Muscle layer of colon (tissue), 2 donors: Measurements from ENCODE around the gene SLC22A12.
"Not testable (repeated sequence)": the region's sequence is repeated elsewhere in the genome, so short reads cannot be mapped to it uniquely, and the experiment has no call there.

Experiments
- H3K27ac ChIP-seq: one replicate; pipeline ENCODE4 v1.7.0; 2013; ENCODE audit warnings: low read depth, mild to moderate bottlenecking, low read length, moderate library complexity
- H3K27me3 ChIP-seq, 2 donors: one replicate each; pipeline ENCODE4 v1.7.0; 2013; ENCODE audit warnings: low read length in 2 of 2, mild to moderate bottlenecking in 2 of 2; ENCODE audit not compliant: insufficient read depth in 2 of 2, control insufficient read depth in 1 of 2
- H3K36me3 ChIP-seq: one replicate; pipeline ENCODE4 v1.7.0; 2013; ENCODE audit warnings: mild to moderate bottlenecking, low read length; ENCODE audit not compliant: insufficient read depth
- H3K4me1 ChIP-seq: one replicate; pipeline ENCODE4 v1.7.0; 2013; ENCODE audit warnings: mild to moderate bottlenecking, low read length; ENCODE audit not compliant: insufficient read depth
- H3K4me3 ChIP-seq, 2 donors: one replicate each; pipeline ENCODE4 v1.7.0; 2013; ENCODE audit warnings: low read length in 2 of 2, low read depth in 1 of 2, mild to moderate bottlenecking in 1 of 2, moderate library complexity in 1 of 2
- H3K9ac ChIP-seq: one replicate; pipeline ENCODE4 v1.7.0; 2013; ENCODE audit warnings: low read length
- H3K9me3 ChIP-seq: one replicate; pipeline ENCODE4 v1.7.0; 2013; ENCODE audit warnings: mild to moderate bottlenecking, low read length
- donor health status: abdominal sarcoma.
- donor health status: Adenocarcinoma of cecum.

Gene SLC22A12

DNA sequence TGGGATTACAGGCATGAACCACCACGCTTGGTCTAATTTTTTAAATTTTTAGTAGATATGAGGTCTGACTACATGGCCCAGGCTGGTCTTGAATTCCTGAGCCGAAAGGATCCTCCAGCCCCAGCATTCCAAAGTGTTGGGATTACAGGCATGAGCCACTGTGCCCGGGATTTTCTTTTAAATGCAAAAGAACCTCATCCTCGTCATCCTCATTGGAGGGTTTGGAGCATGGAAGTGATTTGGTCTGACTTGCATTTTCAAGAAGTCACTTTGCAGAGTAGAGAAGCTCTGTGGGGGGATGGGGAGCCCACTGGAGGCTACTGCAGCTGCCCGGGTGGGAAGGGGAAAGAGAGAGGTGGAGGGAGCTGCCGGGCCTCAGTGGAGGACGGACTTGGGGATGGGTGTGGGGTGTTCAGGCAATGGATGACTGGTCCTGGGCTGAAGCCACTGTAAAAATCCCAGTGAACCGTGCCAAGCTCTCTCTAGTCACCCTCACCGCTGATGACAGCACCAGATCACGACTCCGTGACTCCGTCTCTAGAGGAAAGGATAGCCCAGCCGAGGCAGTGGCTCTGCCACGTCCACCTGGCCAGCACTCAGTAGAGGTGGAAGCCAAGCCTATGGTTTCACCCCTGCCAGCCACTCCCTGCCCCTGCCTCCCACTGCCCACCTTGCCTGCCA lies 32.8 kb upstream of the SLC22A12 start:
- no peak overlapping the region for H3K27ac ChIP-seq
- peaks cover 27% of the 10 kb centered on the region for H3K4me1 ChIP-seq
- H3K9ac ChIP-seq: no peak overlapping the region
- no peak overlapping the region for H3K4me3 ChIP-seq
- no peaks in the 10 kb centered on the region for H3K27me3 ChIP-seq
- no peaks in the 10 kb centered on the region for H3K9me3 ChIP-seq
- H3K36me3 ChIP-seq: no peaks in the 10 kb centered on the region

DNA sequence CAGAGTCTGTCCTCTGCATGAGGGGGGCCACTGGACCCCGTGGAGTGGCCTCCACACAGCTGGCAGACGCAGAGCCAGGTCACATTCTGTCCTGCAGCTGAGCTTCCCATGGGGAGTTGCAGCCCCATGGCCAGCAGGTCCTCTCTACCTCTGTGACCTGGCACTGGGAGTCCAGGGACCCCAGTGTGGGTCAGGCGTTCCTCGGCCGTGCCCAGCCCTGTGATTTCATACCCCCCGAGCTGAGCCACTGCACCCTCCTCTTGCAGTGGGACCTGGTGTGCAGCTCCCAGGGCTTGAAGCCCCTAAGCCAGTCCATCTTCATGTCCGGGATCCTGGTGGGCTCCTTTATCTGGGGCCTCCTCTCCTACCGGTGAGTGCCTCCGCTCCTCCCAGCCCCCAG lies 32.2 kb upstream of the SLC22A12 start:
- Histone ChIP-seq H3K27me3 (no peaks in the 10 kb centered on the region), H3K36me3 (no peaks in the 10 kb centered on the region), H3K4me1 (peaks cover 20% of the 10 kb centered on the region), H3K9me3 (no peaks in the 10 kb centered on the region), H3K27ac (no peak overlapping the region), H3K4me3 (no peak overlapping the region), H3K9ac (no peak overlapping the region)

DNA sequence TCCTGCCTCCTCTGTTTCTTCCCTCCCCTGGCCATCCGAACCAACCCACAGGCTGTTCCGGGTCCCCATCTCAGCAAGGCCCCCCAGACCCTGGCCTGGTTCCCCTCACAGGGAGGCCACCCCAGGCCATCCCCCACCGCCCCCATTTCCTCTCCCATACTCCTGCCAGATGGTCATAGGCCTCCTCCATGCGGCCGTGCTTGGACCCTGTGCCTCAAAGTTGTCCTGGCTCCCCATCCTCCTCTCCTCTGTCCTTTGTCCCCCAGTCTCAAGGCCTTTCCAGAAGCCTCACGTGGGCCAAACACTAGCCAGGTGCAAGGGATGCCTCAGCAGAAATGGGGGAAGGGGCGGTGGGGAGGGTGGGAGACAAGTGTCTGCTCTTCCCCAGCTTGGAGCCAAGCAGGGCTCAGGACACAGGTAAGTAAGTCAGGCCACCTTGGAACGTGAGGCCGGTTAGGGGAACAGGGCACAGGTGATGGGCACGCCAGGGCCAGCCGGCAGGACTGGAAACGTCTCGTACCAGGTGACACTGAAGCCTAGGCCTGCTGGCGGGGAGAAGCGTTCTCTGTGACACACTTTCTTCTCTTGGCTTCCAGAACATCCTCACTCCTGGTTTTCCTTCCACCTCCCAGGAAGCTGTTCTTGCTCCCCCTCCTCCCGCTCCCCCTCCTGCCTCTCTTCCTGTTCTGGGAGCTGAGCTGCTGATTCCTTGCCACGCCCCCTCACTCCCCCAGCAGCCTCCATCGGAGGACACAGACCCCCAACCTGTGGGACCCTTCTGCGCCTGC lies 31.5 kb upstream of the SLC22A12 start:
- H3K9me3 ChIP-seq: no peaks in the 10 kb centered on the region
- H3K4me3 ChIP-seq: no peak overlapping the region
- H3K4me1 ChIP-seq: peaks cover 13% of the 10 kb centered on the region
- no peaks in the 10 kb centered on the region for H3K27me3 ChIP-seq
- H3K27ac ChIP-seq: no peak overlapping the region
- no peak overlapping the region for H3K9ac ChIP-seq
- no peaks in the 10 kb centered on the region for H3K36me3 ChIP-seq

DNA sequence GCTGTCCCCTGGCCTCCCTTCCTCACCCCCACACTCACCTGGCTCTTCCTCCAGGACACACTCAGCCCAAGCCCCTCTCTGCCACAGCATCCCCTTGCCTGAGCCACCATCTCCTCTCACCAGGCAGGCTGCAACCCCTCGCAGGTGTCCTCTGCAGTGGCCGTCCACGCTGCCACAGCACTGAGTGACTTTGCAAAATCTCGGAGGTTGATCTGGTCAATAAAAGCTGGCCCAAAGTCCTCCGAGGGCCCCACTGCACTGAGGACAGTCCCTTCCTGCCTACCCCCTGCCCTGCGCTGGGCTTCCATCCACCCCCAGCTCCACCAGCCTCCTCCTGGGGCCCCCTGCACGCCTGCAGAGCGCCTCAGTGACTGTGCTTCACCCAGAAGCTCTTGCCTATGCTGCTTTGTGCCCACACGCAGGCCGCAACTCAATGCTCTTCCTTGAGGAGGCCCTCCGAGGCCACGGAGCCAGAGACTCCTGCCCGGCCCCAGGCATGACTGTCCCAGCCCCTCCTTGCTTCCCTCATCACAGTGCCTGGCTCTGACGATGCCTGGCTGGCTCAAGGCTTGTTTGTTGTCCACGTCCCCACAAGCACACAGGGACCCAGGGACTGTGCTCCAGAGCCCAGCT lies 30.8 kb upstream of the SLC22A12 start:
- Histone ChIP-seq H3K27ac (no peak overlapping the region), H3K27me3 (no peaks in the 10 kb centered on the region), H3K4me1 (peaks cover 6% of the 10 kb centered on the region), H3K9me3 (no peaks in the 10 kb centered on the region), H3K36me3 (no peaks in the 10 kb centered on the region), H3K9ac (no peak overlapping the region), H3K4me3 (no peak overlapping the region)

DNA sequence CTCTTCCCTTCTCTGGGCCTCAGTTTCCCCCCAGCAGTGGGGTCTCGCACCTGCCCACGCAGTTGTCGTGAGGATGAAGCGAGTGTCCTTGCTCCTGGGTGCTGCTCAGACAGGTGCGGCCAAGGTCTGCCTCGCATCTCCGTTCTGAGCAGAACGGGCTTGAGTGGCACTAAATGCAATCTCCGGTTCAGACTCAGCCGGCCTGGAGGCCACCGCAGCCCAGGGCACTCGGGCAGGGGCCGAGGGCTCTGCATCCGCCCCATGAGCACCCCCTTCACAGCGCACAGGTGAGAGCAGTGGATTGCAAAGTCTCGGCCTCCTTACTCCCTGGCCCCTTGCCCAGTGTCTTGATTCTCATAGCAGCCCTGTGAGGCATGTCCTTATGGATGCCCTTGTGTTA lies 30.1 kb upstream of the SLC22A12 start:
- no peak overlapping the region for H3K4me3 ChIP-seq
- no peaks in the 10 kb centered on the region for H3K4me1 ChIP-seq
- no peak overlapping the region for H3K27ac ChIP-seq
- no peaks in the 10 kb centered on the region for H3K9me3 ChIP-seq
- H3K36me3 ChIP-seq: no peaks in the 10 kb centered on the region
- no peaks in the 10 kb centered on the region for H3K27me3 ChIP-seq
- H3K9ac ChIP-seq: no peak overlapping the region

DNA sequence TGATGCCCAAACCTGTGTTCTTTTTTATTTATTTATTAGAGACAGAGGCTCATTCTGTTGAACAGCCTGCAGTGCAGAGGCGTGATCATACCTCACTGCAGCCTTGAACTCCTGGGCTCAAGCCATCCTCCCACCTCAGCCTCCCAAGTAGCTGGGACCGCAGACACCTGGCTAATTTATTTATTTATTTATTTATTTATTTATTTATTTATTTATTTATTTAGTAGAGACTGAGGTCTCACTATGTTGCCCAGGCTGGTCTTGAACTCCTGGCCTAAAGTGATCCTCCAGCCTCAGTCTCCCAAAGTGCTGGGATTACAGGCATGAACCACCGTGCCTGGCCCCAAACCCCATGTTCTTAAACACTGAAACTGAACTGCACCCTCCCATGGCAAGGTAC lies 29.6 kb upstream of the SLC22A12 start:
- not testable (repeated sequence) for H3K36me3 ChIP-seq, H3K27ac ChIP-seq, H3K27me3 ChIP-seq, H3K4me3 ChIP-seq, H3K9ac ChIP-seq, H3K9me3 ChIP-seq, H3K4me1 ChIP-seq

DNA sequence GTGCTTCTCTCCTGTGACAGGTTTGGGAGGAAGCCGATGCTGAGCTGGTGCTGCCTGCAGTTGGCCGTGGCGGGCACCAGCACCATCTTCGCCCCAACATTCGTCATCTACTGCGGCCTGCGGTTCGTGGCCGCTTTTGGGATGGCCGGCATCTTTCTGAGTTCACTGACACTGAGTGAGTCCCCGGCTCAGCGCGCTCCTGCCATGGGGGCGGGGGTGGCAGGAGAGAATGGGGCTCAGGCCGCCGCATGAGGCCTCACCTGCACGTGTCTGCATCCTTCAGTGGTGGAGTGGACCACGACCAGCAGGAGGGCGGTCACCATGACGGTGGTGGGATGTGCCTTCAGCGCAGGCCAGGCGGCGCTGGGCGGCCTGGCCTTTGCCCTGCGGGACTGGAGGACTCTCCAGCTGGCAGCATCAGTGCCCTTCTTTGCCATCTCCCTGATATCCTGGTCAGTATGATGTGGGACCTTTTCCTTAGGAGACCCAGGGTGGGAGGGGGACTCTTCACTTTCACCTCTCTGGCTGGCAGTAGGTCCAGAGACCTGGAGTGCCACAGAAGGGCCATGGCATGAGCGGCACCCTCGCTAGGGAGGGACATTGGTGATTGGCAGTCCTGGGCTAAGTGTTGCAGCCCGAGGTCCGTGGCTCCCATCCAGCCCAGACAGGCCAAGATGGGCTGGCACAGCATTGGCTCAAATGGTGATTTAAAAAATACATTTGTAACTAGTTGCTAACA lies 28.9 kb upstream of the SLC22A12 start:
- Histone ChIP-seq H3K4me1 (peaks cover 5% of the 10 kb centered on the region), H3K9me3 (no peaks in the 10 kb centered on the region), H3K36me3 (no peaks in the 10 kb centered on the region), H3K27me3 (no peaks in the 10 kb centered on the region), H3K4me3 (no peak overlapping the region), H3K27ac (no peak overlapping the region), H3K9ac (no peak overlapping the region)

DNA sequence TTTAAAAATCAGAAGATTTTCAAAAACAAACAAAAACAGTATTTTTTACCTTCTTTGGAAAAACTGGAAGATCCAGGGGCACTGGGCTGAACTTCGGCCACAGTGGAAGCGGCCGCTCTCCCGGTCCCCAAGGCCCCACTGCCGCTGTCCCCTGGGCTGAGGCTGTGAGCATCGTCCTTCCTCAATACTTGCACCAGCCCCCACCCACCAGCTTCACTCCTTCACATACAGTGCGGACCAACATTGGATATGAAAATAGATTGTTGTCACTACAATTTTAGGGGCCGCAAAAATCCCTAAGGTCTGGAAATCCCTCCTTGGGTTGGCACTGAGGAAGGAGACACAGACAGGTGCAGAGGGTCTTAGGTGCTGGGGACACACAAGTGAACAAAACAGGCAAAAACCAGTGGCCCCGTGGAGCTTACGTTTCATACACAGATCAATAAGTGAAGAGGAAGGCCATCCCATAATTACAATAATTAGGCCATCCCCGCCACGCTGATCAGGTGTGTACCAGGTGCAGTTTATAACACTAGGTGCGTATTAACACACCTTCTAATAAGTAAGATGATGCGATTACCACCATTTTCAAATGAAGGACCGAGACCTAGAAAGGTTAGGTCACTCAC lies 28.2 kb upstream of the SLC22A12 start:
- Histone ChIP-seq H3K36me3 (no peaks in the 10 kb centered on the region), H3K27ac (no peak overlapping the region), H3K9ac (no peak overlapping the region), H3K4me3 (no peak overlapping the region), H3K9me3 (no peaks in the 10 kb centered on the region), H3K27me3 (no peaks in the 10 kb centered on the region), H3K4me1 (peaks cover 5% of the 10 kb centered on the region)

DNA sequence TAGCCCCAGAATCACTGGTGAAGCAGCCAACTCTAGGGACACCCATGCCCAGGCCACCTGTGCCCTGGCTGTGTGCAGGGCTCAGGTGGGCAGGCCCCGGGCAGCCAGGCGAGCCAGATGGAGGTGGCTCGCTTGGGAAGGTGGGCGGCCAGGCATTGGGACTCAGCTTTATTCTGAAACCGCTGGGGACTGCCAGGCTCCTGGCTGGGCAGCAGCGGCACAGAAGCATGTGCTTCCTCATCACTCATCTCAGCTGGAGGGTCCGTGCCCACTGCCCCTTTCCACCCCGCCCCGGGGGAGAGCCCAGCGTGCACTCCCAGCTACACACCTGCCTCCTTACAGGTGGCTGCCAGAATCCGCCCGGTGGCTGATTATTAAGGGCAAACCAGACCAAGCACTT lies 27.1 kb upstream of the SLC22A12 start:
- no peaks in the 10 kb centered on the region for H3K27me3 ChIP-seq
- H3K4me1 ChIP-seq: peaks cover 5% of the 10 kb centered on the region
- H3K4me3 ChIP-seq: no peak overlapping the region
- H3K9me3 ChIP-seq: no peaks in the 10 kb centered on the region
- no peaks in the 10 kb centered on the region for H3K36me3 ChIP-seq
- H3K9ac ChIP-seq: no peak overlapping the region
- no peak overlapping the region for H3K27ac ChIP-seq

DNA sequence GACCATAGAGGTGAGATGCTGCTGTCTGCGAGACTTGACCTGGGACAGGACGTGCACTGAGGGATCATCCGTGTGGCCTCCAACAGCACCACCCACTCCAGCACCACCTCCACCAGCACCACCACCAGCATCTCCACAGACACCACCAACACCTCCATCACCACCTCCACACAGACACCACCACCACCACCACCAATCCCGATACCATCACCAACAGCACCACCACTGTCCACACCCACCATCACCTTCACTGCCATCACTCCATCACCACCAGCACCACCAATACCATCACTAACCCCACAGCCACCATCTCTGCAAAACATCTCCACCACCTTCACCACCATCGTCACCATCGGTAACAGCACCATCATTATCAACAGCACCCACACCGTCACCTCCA lies 26.6 kb upstream of the SLC22A12 start:
- Histone ChIP-seq H3K9me3 (no peaks in the 10 kb centered on the region), H3K27ac (no peak overlapping the region), H3K36me3 (no peaks in the 10 kb centered on the region)

More for the DNA sequence above, 26.6 kb upstream of the SLC22A12 start:
- Histone ChIP-seq H3K27me3 (no peaks in the 10 kb centered on the region), H3K4me3 (no peak overlapping the region), H3K9ac (no peak overlapping the region), H3K4me1 (peaks cover 5% of the 10 kb centered on the region)
